HG02798 (cell line): Measurements from ENCODE around the gene ANTKMT.
A peak's percentile ranks its signal among the peaks of the same experiment; 100 is the strongest.

Source experiments
- ATAC-seq: cut with Tn5 transposase; IDR thresholded peaks from one replicate; pipeline ENCODE4 v1.9.1; 2021; ENCODE audit warnings: mild to moderate bottlenecking; ENCODE audit not compliant: unreplicated experiment, poor library complexity

The ANTKMT gene

DNA sequence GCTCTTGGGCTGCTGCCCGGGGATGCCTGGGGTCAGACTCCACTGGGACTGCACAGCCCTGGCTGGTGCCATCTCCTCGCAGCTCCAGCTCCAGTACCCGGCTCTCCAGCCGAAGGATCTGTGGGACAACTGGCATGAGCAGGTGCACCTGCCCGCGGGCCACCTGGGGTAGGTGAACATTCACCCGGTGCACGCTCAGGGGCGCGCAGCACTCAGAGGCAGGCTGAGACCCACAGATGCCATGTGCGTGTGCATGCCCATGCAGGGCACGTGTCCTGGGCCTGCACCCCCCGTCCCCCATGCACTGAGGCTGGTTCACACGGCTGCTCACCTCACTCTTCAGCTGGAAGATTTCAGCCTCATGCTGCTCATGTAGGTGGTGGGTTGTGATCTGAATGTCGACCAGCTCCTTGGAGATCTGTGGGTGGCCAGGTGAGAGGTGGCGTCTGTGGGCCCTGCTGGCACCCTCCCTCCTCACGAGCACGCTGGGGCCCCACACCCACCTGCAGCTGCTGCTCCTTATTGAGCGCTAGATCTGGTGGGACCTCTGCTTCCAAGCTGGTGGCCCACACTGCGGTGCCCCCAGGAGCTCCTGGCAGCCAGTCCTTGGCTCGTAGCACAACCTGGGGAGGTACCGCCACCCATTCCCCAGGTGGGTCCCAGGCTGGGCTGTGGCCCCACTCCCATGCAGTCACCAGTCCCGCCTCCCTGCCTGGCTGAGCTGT lies 4.7 kb downstream of the ANTKMT start:
- ATAC-seq: no peak

DNA sequence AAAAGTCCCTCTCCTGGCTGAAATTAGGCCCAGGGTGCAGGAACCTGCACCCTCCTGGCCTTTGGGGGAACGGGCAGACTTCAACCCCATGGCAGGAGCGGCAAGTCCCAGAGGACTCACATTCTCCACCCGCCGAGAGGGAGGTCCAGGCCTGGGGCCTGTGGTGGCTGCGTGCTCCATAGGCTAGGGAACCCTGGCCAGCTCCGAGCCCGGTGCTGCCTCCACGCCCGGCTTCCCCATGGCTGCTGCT lies 5.2 kb downstream of the ANTKMT start:
- no peak for ATAC-seq

DNA sequence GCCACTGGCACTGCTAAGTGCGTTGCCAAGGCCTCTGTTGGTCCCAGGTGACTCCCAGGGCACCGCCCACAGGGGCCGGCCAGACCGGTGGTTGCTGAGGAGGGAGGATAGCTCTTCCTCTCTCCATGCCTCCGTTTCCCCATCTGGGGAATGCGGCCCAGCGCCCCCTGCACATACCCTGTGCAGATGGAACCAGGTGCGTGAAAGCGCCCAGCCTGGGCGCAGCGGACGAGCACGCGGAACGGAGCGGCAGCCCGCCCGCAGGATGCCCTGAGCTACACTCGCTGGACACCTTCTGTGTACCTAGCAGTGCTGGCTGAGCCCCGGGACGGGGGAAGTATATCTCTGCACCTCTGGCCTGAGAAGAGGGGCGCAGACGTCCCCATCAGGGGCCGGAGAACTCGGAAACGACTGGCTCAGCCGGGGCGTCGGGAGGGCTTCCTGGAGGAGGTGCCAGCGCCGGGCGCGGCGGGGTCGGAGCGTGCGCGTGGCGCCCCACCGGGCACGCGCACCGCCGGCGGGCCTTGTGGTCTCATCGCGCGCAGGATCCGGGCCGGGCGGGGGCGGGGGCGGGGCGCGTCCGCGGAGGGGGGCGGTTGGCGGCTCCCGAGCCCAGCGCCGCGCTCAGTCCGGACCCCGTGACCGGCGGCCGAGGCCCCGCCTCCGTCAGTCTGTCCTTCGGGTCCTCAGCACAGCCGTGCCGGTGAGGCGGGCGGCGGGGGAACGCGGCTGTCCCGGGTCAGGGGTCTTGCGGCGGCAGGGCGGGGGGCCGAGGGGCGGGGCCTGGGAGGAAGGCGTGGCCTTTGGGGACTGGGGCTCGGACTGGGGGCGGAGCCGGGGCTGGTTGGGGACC lies 5.7 kb downstream of the ANTKMT start, which contains the start of the genes CCDC78 and HAGHL:
Gene CCDC78, minus strand, starts transcription at position 6 of the 853 bp plus-strand sequence. CDS start 76 bp downstream, outside the sequence.
Gene HAGHL, plus strand, starts transcription at position 669 of the 853 bp plus-strand sequence. CDS start 404 bp downstream, outside the sequence.
- ATAC-seq: peak; percentile 44

DNA sequence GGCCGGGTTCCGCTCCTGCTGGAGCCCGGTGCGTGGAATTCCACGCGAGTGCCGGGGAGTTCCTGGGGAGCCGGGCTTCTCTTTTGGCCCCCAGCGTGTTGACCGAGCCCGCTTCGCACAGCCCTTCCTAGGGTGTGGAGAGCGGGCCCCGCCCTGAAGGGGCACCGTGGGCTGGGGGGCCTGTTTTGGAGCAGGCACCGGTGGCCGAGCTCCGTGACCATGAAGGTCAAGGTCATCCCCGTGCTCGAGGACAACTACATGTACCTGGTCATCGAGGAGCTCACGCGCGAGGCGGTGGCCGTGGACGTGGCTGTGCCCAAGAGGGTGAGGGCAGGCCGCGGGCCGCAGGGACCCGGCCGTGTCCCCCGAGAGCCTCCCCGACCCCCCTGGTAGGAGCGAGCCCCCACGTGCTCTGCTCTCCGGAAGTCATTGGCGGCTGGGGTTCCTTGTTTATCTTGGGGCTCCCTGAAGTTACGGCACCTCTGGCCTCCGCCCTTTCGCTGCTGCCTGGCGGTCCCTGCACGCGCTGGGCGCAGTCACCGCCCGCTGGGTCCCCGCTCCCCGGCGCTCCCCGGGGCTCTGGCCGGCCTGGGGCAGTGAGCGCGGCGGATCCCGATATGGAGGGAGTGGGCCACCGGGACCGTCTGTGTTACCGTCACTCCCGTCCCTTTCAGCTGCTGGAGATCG lies 6.5 kb downstream of the ANTKMT start:
- ATAC-seq: no peak

DNA sequence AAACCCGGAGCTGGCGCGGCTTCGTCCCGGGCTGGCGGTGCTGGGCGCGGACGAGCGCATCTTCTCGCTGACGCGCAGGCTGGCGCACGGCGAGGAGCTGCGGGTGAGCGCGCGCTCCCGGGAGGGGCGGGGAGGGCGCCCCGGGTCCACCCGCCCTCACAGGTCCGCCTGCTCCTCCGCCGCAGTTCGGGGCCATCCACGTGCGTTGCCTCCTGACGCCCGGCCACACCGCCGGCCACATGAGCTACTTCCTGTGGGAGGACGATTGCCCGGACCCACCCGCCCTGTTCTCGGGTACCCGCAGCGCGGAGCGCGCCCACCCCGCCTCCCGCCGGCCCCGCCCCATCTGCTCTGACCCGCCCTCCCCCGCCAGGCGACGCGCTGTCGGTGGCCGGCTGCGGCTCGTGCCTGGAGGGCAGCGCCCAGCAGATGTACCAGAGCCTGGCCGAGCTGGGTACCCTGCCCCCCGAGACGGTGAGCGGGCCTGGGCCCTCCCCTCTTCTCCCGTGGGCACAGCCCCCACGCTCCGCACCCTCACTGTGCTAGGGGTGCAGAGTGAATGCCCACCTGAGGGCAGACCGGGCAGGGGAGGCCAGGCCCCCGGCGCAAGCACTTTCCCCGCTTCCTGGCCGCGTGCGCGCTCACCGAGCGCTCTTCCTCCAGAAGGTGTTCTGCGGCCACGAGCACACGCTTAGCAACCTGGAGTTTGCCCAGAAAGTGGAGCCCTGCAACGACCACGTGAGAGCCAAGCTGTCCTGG lies 7.4 kb downstream of the ANTKMT start:
- ATAC-seq: peak; percentile 32

DNA sequence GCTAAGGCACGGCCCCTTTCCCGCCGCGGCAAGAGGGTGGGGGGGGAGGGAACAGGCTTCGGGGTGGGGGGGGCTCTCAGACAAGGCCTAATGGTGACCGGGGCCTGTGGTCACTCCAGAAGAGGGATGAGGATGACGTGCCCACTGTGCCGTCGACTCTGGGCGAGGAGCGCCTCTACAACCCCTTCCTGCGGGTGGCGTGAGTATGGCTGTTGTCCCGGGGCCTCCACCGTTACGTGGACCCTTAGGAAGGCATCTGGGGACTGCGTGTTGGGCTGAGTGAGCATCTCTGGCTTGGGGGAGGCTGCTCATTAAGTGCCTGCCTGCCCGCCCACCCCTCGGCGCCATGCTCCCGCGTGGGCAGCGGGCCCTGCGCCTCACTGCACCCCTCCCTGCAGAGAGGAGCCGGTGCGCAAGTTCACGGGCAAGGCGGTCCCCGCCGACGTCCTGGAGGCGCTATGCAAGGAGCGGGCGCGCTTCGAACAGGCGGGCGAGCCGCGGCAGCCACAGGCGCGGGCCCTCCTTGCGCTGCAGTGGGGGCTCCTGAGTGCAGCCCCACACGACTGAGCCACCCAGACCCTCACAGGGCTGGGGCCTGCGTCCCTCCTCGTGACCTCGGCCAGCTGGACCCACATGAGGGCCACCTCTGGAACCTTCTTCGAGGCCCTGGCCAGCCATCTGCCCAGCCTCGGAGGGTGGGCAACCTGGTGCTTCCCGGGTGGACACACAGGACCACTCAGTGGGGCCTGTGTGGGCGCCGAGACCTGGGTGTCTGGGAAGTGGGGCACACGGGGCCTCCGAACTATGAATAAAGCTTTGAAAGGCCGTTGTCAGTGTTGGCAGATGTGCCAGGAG lies 8.2 kb downstream of the ANTKMT start:
- ATAC-seq: no peak

DNA sequence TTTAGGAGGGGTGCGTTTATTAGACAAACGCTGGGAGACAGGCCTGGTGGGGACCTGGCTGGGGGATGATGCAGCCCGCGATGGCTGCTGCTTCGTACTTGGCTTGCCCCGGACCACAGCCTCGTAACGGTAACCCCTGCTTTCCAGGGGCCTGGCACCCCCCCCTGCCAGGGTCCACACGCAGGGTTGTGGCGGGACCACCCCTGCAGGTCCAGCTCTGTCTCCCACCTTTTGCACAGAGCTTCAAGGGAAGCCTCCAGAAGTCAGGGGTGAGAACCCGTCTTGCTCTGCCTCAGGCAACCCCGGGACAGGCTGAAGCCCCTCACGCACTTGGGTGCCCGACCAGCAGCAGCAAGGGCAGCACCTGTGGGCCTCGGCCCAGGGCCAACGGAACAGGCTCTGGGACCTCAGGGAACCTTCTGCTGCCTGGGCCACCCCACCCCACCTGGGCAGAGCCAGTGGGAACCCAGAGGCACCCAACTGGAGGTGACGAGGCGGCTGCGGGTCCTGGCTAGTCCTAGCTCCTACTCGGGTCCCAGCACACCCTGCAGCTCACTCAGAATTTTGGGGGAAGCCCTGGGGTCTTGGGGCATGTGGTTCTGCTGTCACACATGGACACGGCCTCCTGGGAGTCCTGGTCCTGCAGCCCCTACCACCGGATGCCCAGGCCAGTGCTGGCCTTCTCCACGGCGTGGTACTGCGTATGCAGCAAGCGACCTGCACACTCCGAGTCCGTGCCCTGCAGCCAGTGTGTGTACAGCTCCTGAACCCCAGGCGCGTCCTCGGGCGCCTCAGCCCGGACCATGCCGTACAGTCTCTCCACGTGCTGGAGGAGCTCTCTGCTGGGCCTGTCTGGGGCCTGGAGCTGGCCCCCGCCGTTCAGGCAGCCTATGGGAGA lies 9.1 kb downstream of the ANTKMT start:
- no peak for ATAC-seq

DNA sequence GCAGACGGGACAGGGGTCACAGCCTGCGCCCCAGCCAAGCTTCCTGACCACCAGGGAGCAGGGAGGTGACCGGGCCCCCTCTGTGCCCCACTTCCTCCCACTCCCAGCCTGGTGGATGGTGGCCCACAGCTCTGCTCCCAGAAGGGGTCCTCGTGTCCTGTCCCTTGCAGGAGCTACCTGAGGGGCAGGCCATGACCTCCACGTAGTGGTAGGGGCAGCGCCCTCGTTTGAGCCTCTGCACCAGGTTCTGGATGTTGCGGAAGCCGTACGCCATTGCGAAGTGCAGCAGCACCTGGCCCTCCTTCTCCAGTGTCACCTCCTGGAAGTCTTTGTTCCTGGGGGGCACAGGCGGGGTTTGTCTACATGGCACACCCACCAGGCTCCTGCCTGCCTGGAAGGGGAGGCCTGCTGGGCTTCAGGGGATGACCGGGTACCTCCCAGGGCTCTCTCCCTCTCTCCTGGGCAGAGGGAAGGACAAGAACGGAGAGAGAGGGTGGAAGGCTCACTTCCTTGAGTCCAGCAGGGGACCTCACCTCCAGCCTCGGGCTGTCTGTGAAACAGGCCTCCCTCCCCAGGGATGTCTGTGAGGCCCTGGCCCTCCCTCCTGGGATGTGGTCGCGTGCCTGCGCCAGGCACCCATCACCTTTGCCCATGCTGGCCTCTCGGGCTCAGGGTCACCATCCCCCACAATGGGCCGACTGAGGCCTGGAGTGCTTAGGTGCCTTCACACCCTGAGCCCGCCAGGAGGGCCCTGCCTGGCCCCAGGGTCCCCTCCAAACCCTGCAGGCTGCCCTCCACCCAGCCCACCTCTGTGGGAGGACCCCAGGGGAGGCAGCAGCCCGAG lies 9.9 kb downstream of the ANTKMT start:
- ATAC-seq: no peak

DNA sequence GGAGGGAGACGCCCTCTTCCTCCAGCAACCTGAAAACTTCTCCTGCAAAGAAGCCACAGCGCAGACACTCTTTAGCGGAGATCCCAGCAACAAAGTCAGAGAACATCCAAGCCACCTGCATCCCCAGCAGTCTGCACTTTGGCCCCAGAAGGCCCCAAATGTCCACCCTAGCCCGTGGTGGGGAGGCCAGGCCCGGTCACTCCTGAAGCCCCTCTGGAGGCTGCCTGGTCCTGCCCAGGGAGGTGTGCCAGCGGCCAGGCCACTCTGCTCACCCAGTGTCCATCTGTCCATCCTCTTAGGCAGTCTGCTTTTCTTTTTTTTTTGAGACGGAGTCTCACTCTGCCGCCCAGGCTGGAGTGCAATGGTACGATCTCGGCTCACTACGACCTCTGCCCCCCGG lies 11.4 kb downstream of the ANTKMT start:
- no peak for ATAC-seq

DNA sequence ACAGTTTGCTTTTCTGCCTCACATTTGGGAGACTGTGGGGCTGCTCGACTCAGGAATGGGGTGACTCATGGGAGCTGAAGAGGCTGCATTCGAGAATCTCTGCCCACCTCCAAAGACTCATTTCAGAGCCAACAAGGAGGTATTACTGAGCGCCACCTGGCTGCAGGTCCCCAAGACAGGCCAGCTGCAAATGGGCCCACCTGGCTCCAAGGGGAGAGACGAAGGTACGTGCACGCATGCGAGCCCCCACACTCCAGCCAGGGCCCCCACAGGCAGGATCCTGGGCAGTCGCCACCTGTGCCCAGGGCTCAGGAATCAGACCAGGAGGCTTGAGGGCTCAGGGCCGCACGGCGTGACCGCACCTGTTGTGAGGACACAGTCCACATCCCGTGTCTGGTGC lies 12.0 kb downstream of the ANTKMT start:
- ATAC-seq: no peak

DNA sequence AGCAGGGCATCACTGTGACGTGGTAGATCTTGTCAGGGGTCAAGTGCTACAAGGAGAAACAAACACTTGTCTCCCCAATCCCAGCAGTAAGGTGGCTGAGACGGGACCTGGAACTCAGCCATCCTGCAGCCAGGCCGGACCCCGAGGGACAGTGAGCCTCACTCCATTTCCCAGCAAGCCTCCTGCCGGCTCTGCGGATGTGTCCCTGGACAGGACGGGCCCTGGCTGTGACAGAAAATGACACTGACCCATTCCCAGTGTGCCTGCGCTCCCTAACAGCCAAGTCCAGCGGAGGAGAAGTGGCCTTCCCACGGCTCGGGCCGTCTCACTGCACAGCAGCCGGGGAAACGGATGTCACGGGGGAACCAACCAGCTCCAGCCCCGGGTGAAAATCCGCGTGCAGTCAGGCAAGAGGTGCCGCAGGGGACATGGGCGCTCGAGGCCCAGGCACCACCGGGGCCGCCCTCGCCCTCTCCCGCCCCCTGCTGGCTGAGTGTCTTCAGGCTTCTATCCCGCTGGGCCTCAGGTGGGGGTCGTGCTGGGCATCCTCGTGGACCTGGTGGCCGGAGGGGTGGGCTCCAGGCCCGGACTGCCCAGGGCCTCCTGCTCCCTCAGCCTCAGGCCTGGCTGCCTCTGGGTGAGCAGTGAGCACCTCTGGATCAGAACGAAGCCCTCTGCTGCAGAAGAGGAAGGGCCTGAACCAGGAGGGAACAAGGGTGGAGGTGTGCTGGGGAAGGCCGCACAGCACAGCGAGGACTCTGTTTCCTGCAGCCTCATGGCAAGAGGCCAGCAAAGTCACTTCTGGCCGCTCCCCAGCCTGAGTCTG lies 12.6 kb downstream of the ANTKMT start:
- ATAC-seq: no peak

DNA sequence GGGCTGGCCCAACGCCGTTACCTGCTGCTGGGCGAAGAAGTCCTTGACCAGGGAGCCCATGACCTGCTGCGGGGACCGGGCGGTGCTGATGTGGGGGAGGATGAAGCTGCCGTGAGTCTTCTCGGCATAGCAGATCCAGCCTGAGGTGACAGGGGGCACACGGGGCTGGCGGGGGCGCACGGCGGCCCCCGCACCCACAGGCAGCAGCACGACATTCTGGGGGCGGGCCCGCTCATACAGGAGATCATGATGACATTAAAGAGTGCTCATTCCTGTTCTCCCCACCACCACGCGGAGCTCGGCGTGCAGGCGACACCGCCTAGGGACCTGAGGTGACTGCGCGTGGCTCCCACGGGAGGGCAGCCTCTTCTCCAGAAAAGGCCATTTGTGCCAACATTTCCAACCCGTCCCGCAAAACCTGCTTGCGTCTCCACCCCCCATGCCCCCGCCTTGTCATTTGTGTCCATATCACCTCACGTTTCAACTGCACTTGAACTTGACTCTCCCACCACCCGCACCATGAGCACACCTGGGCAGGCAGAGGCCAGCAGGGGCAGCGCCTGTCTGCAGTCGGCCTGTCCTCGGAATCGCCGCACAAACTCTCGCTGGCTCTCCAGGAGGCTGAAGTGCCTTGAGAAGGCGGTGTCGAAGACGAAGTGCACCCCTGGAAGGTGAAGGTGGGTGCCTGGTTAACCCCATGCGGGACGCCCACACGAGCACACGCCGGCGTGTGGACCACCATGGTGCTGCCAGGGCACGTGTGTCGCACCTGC lies 13.4 kb downstream of the ANTKMT start:
- ATAC-seq: no peak

DNA sequence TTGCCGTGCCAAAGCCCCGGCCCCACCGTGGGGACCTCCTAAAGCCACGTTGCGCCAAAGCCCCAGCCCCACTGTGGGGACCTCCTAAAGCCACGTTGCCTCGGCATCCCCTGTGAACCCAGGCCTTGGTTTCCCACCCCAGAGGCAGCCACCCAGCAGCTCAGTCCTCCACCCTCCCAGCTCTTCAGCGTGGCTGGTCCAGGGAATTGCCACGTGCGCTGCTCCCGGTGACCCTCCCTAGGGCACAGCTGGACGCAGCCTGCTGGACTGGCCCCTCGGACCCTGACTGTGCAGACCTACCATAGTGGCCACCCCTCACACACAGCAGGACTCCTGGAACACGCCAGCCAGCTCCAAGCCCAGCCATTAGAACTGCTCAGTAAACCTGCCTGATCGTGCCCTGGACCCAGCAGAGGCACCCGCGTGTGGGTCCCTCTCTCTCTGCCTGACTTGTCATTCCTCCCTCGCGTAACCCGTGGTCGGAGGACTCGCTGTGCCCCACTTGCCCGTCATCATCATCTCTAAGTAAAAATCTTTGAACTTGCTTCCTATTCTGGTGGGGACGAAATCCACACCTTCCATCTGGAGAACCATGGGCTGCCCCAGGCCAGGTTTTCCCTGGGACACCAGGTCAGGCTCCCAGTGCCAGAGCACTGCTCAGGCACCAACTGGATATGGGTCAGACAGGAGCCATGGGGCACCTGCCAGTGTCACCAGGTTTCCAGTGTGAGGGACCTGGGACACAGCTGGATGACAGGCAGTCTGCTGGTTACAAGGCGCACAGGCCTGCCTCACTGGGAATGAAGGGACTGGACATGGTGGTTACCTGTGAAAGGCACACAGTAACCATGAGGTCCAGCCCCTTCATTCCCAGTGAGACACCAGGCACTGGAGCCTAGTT lies 14.3 kb downstream of the ANTKMT start:
- no peak for ATAC-seq

DNA sequence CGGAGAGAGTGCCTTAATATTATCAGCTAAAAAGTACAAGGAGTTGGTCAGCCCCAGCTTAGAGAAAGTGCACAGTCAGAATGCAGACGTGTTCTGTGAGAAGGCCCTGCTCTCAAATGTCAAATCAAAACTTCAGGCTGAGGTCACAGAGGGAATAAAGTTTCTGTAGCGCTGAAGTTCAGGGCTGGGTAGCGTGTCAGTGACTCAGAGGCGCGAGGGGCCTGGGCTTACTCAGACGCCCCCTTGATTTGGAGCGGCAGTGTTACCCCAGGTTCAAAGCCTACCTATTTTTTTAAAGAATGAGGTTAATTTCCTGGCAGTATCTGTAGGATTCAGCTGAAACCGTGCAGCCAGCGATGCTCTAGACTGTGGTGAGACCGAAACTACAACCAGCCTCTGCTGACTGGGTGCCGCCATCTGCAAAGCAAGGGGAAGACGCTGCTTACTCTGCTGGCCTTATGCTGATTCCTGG lies 15.1 kb downstream of the ANTKMT start:
- peak; percentile 45 for ATAC-seq

DNA sequence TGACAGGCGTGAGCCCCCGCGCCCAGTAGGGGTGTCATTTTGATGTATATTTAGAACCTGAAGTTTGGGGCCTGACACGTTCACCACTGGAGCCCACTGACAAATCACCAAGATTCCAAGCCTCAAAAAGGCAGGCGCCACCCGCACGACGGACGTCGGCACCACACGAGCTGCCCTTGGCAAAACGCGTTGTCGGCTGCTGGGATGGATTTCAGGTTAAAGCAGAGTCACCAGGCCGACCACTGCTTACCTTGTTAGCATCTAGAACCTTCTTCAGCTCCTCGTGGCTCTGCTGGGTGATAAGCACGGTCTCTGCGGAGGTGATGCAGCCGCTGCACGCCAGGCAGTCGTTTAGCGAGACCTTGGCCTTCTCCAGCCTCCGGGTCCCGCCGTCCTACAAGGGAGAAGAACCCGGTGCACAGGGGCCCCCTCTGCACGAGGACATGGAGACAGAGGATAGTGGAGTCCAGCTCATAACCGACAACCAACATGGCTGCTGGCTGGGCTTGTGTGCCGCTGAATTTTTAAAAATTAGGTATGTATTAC lies 16.1 kb downstream of the ANTKMT start:
- no peak for ATAC-seq
